CD4-positive, alpha-beta T cell treated with Interleukin-17A for 4 hours (primary cell): ENCODE data around the gene ITPKB.

Source experiments
- DNase-seq: peaks from one replicate; pipeline ENCODE4 v3.0.0-alpha.2; 2020; ENCODE audit warnings: mixed read lengths

Gene ITPKB

DNA sequence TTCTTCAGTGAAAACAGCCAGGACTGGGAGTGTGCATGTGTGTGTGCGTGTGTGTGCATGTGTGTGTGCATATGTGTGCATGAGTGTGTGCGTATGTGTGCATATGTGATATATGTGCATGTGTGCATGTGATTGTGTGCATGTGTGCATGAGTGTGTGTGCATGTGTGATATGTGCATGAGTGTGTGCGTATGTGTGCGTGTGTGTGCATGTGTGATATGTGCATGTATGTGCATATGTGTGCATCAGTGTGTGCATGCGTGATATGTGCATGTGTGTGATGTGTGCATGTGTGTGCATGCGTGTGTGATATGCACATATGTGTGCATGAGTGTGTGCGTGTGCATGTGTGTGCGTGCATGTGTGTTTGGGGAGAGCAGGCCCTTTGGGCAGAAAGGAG is 89.8 kb downstream of the ITPKB start:
- DNase-seq, result no peak

DNA sequence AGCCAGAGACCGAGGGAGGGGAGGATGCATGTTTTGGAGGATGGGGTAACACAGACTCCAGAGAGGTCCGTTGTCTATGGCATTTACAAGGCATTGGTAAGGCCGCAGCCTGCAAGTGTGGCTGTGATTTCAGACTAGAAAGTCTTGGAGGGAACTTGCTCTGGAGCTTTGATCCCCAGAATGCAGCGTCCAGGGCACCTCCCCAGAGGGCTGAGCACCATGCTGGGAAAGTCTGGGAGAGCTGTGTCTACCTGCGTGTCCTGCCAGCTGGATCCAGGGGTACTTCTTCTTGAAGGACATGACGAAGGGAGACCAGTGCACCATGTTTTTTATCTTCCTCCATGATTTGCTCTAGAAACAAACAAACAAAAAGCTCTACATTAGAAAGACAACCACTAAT is 90.7 kb downstream of the ITPKB start:
- DNase-seq, result no peak

- no peak for DNase-seq
Observed at GRCh38 chr1:226647719-226648118, 91.4 kb downstream of the ITPKB start.

- no peak for DNase-seq
Observed at GRCh38 chr1:226646870-226647449, 92.1 kb downstream of the ITPKB start.

- peak; percentile 20 for DNase-seq
Observed at GRCh38 chr1:226646026-226646869, 92.8 kb downstream of the ITPKB start.

DNA sequence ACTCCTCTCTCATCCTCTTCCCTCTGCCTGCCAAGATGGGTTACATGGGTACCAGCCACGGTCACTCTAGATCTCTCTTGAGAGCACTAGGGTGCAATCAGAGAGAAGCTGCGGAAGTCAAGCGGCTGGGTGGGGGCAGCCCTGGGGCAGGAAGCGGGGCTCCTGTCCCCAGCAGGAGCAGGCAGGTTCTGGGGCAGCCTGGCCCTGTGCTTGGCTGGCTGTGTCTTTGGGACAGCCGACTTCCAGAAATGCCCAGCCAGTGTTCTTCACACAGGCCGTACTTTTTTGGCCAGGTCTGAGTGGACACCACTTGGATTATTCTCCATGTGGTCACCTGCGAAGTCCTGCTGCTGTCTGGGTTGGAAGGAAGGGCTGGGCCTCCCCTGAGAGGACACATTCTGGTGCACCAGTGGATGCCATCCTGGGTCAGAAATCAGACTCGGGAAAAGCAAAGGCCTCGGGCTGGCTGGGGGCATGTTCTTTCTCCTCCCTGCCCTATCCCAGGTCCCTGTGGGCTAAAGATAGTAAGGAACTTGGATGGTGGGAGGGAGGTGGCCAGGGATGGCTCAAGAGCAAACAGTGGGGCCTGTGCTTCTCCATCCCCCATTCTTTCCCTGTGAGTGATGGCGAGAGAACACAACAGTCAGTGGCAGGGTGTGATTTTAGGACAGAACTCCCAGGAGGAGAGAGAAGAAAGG is 93.7 kb downstream of the ITPKB start:
- DNase-seq, result peak; percentile 46

GRCh38 chr1:226644541-226645176 is 94.4 kb downstream of the ITPKB start:
- DNase-seq, result peak; percentile 63

GRCh38 chr1:226643611-226644540 is 95.2 kb downstream of the ITPKB start:
- DNase-seq, result peak; percentile 56

- DNase-seq, result peak; percentile 80
Observed at GRCh38 chr1:226643177-226643576, 95.9 kb downstream of the ITPKB start.

DNA sequence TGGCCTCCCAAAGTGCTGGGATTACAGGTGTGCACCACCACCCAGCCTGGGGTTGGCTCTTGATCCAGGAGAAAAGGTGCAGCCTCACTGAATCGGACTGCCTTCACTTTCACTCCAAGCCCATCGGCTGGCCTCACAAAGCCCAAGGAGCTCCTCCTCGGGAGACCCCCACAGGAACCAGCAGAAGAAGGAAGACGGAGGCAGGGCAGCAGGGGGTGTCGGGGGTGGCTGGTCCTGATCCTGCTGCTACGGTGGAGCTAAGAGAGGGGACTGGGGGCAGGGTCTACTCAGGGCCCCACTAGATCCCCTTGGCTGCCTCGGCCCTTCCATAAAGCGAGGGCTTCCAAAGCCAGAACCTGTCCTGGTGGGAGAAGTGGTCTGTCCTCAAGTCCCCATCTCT is 96.7 kb downstream of the ITPKB start:
- no peak for DNase-seq

- peak; percentile 2 for DNase-seq
Observed at GRCh38 chr1:226641671-226642231, 97.3 kb downstream of the ITPKB start.

DNA sequence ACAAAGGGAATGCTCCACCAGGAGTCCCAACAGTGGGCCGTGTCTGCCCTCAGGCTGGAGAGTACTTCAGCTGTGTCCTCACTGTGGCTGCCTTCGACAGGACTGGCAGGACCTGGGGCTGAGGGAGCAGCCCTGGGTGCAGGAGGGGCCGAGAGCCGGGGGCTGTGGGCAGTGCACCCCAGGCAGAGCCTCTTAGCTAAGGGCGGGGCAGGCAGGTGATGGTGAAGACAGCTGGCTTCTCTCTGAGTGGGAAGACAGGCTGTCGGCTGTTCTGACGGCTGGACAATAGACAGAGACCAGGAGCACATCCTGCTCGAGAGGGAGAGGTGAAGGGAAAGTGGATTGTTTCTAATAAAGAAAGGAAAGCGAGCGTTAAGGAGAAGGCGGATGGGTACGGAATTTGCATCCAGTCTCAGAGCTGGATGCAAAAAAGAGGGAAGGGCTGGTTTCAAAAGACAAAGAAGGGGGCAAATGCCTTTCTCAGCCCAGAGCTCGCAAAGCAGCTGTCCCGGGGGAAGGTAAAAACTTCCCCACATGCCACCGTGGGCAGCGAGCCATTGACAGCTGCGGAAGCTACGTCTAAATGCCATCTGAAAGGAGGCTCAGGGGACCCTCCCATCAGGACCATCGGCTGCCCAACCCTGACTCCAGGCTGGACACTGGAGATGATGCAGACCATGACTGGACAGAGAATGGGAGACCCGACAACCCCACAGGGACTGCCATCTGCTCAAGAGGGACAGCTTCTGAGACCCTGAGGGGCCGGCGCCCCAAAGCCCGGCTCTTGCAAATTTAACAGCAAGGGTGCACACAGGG is 98.6 kb downstream of the ITPKB start:
- no peak for DNase-seq

GRCh38 chr1:226639631-226640061 is 99.4 kb downstream of the ITPKB start:
- peak; percentile 2 for DNase-seq

GRCh38 chr1:226639206-226639605 is 99.9 kb downstream of the ITPKB start:
- DNase-seq, result peak; percentile 2

GRCh38 chr1:226638608-226639007 is 100.5 kb downstream of the ITPKB start:
- DNase-seq, result peak; percentile 4

- DNase-seq, result peak; percentile 2
Observed at GRCh38 chr1:226638001-226638601, 101.0 kb downstream of the ITPKB start.

DNA sequence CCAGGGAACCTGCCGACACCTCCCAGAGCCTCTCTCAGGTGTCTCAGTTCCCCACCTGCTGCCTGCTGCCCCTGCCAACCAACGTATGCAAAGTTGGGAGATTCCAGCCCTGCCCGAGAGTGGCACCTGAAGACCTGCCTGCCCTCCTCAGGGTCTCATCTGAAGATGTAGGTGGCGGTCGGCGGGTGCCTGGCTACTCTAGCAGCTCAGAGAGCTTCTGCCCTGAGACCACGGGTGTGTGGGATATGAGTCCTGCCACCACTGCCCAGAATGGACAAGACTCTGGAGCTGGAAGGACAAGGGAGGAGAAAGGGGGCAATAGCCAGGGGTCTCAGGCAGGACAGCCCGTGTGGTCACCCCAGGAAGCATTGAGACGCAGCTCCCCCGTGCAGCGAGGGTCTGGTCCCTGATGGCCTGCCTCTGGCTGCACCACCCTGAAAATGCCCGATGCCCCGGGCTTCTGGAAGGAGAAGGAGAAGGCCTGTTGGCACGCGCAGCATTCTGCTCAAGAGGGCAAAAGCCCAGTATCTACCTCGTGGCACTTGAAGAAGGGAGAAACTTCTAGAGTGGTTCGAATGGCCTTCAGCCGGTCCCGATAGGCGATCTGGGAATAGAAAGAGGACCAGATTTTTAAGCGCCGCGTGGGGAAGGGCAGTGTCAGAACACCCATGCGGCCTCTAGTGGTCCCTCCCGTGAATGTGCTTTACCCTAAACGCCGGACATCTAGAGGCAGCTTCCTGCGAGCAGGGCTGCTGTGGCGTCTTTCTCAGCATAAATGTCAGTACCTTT is 101.7 kb downstream of the ITPKB start:
- peak; percentile 9 for DNase-seq

DNA sequence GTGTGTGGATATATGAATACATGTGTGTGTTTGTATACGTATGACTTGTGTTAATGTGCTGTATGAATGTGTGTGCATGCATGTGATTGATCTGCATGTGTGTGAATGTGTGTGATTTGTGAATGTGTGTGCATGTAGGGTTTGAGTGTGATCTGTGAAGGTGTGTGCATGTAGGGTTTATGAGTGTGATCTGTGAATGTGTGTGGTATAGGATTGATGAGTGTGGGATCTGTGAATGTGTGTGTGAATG is 102.3 kb downstream of the ITPKB start:
- no peak for DNase-seq

DNA sequence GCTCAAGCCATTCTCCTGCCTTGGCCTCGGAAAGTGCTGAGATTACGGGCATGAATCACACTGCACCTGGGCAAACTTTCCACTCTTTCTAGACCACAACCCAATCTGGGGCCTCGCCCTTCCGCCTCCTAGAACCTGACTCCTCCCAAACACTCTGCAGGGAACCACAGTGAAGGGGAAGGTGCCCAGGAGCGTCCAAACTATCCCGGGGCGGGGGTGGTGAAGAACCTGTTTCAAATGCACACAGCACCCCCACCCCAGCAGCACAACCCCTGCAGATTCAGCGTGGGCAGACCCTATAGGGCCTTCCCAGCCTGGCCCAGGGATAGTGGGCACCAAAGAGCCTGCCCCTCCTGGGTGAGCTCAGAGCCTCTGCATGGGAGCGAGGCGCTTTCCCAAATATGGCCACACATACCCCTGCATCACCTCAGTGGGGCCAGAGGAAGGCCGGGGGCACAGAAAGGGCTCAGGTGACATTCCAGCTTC is 103.6 kb downstream of the ITPKB start:
- DNase-seq, result peak; percentile 70
